Osteoblast (primary cell): ENCODE data around the gene RAPGEF3. TPM values are rescaled to one million over a fixed set of nuclear protein-coding genes. Genes with fewer than 3 reads are reported as not detected.

Experiments
- DNase-seq: peaks from one replicate; pipeline ENCODE4 v3.0.0; 2011; ENCODE audit warnings: low spot score, mixed read lengths; ENCODE audit not compliant: insufficient read length; ENCODE audit errors: missing footprints
- H2AFZ ChIP-seq: 2 replicates; pipeline ENCODE4 v1.6.0; 2011; ENCODE audit warnings: mild to moderate bottlenecking, low read length
- H3K27ac ChIP-seq: 2 replicates; pipeline ENCODE4 v1.5.1; 2011; ENCODE audit warnings: mild to moderate bottlenecking, low read depth, low read length, moderate library complexity
- H3K27me3 ChIP-seq: 2 replicates; pipeline ENCODE4 v1.6.0; 2012; ENCODE audit warnings: mild to moderate bottlenecking, control low read depth, inconsistent platforms, low read length, moderate library complexity; ENCODE audit not compliant: insufficient read depth
- H3K36me3 ChIP-seq: 2 replicates; pipeline ENCODE4 v1.5.1; 2011; ENCODE audit warnings: mild to moderate bottlenecking, low read length, control low read depth, moderate library complexity; ENCODE audit not compliant: insufficient read depth
- H3K4me1 ChIP-seq: 2 replicates; pipeline ENCODE4 v1.5.1; 2011; ENCODE audit warnings: mild to moderate bottlenecking, low read length, control low read depth, moderate library complexity; ENCODE audit not compliant: insufficient read depth
- H3K4me2 ChIP-seq: 2 replicates; pipeline ENCODE4 v1.6.0; 2011; ENCODE audit warnings: mild to moderate bottlenecking, low read length; ENCODE audit not compliant: insufficient read depth
- H3K4me3 ChIP-seq: fragments of 200-600 bp; sonication (generic); 3 replicates; pipeline ENCODE4 v1.5.1; 2012; ENCODE audit warnings: mild to moderate bottlenecking, low read length, inconsistent platforms; ENCODE audit not compliant: insufficient read depth
- H3K79me2 ChIP-seq: 2 replicates; pipeline ENCODE4 v1.6.0; 2012; ENCODE audit warnings: mild to moderate bottlenecking, low read length, control low read depth, inconsistent platforms; ENCODE audit not compliant: insufficient read depth
- H3K9me3 ChIP-seq: 2 replicates; pipeline ENCODE4 v1.5.1; 2011; ENCODE audit warnings: low read depth, low read length, control low read depth
- H4K20me1 ChIP-seq: 2 replicates; pipeline ENCODE4 v1.6.0; 2012; ENCODE audit warnings: mild to moderate bottlenecking, low read length, control low read depth; ENCODE audit not compliant: insufficient read depth
- total RNA-seq: library from RNA; depleted of rRNA; stranded (reverse); fragments of >200 nt; gene quantifications from 2 replicates; pipeline ENCODE4 v1.2.3, GENCODE V29; 2012
- TF ChIP-seq, protein P1 (sequence below): IDR thresholded peaks from 2 replicates; pipeline ENCODE4 v1.5.1; 2011; ENCODE audit warnings: mild to moderate bottlenecking, low read depth, low read length, moderate library complexity; ENCODE audit errors: extremely low read depth

RAPGEF3 gene
- total RNA-seq, 1 donor, result 4.3 TPM

DNA sequence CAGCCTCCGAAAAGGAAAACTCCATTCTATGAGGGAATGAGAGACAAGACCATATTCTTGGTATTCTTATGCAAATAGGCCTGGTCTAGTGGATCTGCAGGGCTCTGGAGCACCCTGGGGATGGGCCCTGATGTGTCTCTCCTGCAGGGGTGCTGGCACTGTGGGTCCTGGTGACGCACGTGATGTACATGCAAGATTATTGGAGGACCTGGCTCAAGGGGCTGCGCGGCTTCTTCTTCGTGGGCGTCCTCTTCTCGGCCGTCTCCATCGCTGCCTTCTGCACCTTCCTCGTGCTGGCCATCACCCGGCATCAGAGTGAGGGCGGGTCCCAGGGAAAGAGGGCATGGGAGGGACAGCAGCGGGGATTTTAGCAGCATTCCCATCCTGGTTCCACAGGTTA, 20.2 kb upstream of the RAPGEF3 start:
- Histone ChIP-seq H3K4me3 (no peak overlapping the region), H3K79me2 (peaks cover 11% of the 10 kb centered on the region), H3K4me1 (peaks cover 41% of the 10 kb centered on the region), H3K27me3 (no peaks in the 10 kb centered on the region), H2AFZ (no peak overlapping the region), H3K9me3 (no peaks in the 10 kb centered on the region), H3K36me3 (peaks cover 19% of the 10 kb centered on the region), H3K4me2 (no peak overlapping the region), H4K20me1 (no peaks in the 10 kb centered on the region), H3K27ac (no peak overlapping the region)
- DNase-seq, result no peak
- TF ChIP-seq, protein P1, sequence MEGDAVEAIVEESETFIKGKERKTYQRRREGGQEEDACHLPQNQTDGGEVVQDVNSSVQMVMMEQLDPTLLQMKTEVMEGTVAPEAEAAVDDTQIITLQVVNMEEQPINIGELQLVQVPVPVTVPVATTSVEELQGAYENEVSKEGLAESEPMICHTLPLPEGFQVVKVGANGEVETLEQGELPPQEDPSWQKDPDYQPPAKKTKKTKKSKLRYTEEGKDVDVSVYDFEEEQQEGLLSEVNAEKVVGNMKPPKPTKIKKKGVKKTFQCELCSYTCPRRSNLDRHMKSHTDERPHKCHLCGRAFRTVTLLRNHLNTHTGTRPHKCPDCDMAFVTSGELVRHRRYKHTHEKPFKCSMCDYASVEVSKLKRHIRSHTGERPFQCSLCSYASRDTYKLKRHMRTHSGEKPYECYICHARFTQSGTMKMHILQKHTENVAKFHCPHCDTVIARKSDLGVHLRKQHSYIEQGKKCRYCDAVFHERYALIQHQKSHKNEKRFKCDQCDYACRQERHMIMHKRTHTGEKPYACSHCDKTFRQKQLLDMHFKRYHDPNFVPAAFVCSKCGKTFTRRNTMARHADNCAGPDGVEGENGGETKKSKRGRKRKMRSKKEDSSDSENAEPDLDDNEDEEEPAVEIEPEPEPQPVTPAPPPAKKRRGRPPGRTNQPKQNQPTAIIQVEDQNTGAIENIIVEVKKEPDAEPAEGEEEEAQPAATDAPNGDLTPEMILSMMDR, result no peak

DNA sequence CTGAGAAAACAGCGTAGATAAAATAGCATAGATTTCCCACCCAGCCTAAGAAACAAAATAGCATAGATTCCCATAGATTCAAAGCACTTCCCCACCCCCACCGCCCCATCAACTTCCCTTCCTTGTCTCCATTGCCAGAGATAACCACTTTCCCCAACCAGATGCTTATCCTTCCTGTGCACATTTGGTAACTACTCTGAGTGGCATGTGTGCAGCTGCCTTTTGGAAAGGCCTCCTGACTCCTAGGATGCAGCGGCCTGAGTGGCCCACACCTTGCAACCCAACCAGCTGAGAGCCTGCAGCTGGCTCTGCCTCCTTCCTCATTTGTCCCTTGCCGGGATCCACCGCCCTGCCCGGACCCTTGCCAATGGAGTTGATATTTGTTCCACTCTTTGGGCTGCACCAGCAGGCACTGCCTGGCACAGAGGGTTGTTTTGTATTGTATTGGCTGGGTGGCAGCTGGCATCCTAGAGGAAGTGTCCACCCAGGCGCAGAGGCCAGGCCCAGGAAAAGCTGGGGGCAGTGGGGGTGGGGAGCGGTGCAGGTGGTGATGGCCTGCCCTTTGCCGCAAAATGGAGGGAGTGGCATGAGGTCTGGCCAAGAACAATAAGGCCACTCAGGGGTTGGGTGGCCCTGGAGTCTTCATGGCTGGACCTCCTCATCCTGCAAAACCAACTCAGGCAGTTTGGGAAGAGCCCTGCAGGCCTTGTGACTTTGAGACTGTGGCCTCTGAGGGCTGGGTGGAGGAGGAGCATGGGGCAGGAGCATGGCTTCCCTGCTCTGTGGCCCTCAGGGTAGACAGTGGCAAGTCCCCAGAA, 19.3 kb upstream of the RAPGEF3 start:
- Histone ChIP-seq H4K20me1 (no peaks in the 10 kb centered on the region), H3K4me3 (no peak overlapping the region), H3K27me3 (no peaks in the 10 kb centered on the region), H3K4me2 (no peak overlapping the region), H3K36me3 (peaks cover 10% of the 10 kb centered on the region), H3K79me2 (peaks cover 14% of the 10 kb centered on the region), H2AFZ (no peak overlapping the region), H3K9me3 (no peaks in the 10 kb centered on the region), H3K27ac (no peak overlapping the region), H3K4me1 (peaks cover 44% of the 10 kb centered on the region)
- TF ChIP-seq, protein P1, result no peak
- DNase-seq, result peak; percentile 87

DNA sequence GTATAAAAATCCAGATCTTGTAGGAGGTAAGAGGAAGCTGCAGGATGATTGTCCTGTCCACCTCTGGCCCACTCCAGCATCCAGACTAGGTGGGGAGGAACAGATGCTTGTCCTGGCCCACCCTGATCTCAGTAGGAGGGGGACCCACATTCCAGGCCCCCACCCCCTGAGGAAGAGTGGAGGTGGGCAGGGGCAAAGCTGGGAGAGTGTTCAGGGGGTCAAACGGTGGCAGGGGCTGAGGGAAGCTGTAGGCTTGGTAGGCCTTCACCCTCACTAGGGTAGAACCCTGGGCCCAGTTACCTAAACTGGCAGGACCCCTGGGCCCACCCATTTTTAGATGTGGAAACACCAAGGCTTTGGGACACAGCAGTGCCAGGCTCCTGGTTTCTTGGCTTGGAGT, 18.5 kb upstream of the RAPGEF3 start:
- H3K36me3 ChIP-seq, result peaks cover 5% of the 10 kb centered on the region
- peak overlapping the region; percentile 62 for H3K27ac ChIP-seq
- H3K4me1 ChIP-seq, result peaks cover 44% of the 10 kb centered on the region
- H3K4me3 ChIP-seq, result no peak overlapping the region
- H3K9me3 ChIP-seq, result no peaks in the 10 kb centered on the region
- TF ChIP-seq, protein P1, result no peak
- H3K4me2 ChIP-seq, result no peak overlapping the region
- no peaks in the 10 kb centered on the region for H4K20me1 ChIP-seq
- no peaks in the 10 kb centered on the region for H3K27me3 ChIP-seq
- DNase-seq, result peak; percentile 58
- H3K79me2 ChIP-seq, result peaks cover 14% of the 10 kb centered on the region
- no peak overlapping the region for H2AFZ ChIP-seq

DNA sequence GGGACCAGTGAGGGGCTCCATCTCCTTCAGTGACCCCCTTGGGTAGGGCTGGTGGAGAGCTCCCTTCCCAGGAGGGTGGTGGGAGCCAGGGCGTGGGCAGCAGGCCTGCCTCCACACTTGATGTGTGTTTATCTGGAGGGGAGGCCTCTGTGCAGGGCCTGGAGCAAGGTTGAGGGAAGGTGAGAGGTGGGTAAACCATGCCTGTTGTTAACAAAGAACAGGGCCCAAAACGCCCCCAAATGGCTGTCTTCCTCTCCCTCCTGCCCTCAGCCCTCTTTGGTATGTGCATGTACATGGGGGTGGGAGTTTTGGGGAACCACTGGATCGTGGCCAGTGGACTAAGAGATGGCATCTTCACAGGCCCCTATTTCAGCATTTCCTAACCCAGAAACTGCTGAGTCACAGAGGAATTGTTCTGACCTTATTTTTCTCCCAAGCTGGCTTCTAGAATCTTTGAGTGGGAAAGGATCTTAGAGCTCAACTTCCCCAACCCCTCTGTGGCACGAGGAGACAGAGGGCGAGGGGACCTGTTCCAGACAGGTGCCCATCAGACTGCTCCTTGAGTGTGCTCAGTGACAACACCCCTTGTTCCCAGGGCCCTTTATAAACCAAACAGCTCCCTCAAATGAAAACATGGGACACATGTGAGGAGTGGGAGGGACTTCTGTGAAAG, 17.9 kb upstream of the RAPGEF3 start:
- Histone ChIP-seq H3K79me2 (peaks cover 14% of the 10 kb centered on the region), H3K27ac (peak overlapping the region; percentile 62), H3K27me3 (no peaks in the 10 kb centered on the region), H3K4me2 (no peak overlapping the region), H4K20me1 (no peaks in the 10 kb centered on the region), H3K36me3 (peaks cover 5% of the 10 kb centered on the region), H3K4me3 (no peak overlapping the region), H3K4me1 (peaks cover 44% of the 10 kb centered on the region), H2AFZ (no peak overlapping the region), H3K9me3 (no peaks in the 10 kb centered on the region)
- peak; percentile 87 for DNase-seq
- TF ChIP-seq, protein P1, result no peak
